Activated T-helper 9 cell treated with anti-CD3 and anti-CD28 coated beads, Interleukin-2, amount 50 U/mL, for 16 hours (primary cell): ENCODE data around the gene RCOR1.
"Not testable (repeated sequence)": the region's sequence is repeated elsewhere in the genome, so short reads cannot be mapped to it uniquely, and the experiment has no call there.

Experiments
- DNase-seq: peaks from one replicate; pipeline ENCODE4 v3.0.0-alpha.2; 2020; ENCODE audit warnings: low read depth

Gene RCOR1

DNA sequence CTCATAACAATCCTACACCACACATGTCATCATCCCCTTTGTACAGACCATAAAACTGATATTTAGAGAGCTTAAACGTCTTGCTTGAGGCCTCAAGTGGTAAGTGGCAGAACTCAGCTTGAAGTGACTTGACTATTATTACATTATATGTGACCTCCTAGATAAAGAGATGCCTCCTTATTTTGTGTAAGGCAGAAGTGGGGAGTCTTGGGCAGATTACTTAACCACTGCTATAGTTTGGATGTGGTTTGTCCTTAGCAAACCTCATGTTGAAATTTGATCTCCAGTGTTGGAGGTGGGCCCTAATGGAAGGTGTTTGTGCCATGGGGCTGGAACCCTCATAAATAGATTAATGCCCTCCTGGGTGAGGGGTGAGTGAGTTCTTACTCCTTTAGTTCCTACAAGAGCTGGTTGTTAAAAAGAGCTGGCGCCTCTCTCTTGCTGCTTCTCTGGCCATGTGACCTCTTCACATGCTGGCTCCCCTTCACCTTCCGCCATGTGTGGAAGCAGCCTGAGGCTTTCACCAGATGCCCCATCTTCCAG lies 37.4 kb downstream of the RCOR1 start:
- no peak for DNase-seq

DNA sequence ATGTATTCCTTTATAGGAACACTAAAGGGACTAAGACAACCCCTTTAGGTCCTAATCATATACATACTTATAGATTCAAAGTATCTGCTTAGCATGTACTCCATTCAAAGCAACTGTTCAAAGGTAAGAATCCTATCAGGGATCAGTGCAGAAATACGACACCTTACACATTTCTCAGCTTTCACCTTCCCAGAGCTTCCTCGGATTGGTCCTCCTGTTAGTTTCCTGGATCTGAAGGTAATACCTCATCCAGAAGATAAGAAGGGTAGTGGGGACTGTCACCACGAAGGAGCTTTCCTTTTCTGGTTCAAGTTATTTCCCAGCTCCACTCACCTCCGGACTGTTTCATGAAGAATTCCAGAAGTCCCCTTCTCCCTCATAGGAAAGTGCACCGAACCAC lies 38.0 kb downstream of the RCOR1 start:
- DNase-seq: no peak

DNA sequence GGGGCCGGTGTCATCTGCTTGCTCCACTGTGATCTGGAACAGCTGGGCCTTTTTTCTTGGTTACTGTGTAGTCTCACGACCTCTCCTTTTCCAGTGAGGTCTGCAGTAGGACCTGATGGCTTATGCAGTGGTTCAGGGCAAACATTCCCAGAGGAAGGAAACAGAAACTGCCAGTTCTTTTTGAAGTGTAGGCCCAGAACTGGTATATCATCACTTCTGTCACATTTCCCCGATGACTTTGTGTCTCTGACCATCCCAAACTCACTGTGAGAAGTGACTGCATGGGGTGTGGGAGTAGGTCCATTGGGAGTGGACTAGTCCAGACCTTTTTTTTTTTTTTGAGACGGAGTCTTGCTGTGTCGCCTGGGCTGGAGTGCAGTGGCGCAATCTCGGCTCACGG lies 38.4 kb downstream of the RCOR1 start:
- no peak for DNase-seq

DNA sequence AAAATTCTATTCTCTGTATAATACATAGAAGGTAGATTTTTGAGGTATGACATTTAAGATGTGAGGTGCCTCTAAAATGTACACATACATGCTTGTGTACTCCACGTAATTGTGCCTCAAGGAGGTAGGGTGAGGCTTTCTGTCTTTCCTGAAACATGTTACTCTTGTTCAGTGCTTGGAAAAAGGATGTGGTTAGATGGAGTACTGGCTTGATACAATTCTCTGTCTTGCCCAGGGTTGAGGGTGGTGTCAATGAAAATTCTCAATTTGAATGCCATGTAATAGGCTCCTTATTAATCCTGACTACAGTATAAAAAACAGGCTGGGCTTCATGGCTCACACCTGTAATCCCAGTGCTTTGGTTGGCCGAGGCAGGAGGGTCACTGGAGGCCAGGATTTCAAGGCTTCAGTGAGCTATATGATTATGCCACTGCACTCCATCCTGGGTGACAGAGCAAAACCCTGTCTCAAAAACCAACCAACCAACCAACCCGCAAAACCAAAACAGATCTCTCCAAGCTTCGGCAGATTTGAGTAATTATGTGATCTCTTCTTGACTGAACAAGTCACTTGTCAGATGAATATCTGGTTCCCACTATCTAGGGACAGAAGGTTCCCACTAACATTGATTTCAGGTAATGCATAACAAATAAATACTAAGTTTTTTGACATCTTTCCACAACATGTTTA lies 41.6 kb downstream of the RCOR1 start:
- no peak for DNase-seq

- not testable (repeated sequence) for DNase-seq
These were observed 47.2 kb downstream of the RCOR1 start for GRCh38 chr14:102639611-102640010.

- no peak for DNase-seq
These were observed 52.1 kb downstream of the RCOR1 start for GRCh38 chr14:102644523-102644922.

DNA sequence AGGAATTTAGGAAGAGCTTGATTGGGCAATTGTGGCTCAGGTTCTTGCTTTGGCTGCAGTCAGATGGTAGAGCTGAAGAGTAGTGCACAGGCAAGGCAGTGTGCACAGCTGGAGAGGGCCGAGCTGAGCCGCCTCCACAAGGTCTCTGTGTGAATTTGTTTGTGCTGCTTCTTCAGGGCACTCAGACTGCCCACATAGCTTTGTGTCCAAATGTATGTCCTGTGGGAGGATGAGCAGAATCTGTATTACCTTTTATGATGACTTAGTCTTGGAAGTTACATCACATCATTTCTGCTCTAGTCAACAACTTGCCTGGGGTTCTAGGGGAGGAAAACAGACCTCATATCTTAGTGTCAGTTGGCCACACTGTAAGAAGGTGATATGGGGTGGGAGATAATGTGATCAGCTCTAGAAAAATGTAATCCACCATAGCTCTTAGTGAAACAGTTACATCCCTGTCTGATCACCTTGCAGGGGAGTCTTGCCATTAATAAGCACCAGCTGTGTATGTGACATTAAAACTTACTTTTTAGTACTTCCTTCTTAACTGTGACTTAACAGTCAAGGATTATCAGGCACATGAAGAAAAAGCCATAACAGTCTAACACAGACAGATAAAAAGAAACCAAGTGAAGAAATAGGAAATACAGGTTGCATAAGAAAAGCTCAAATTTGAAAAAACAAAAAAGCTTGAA lies 53.4 kb downstream of the RCOR1 start:
- no peak for DNase-seq

- DNase-seq: no peak
These were observed 54.2 kb downstream of the RCOR1 start for GRCh38 chr14:102646615-102647014.

DNA sequence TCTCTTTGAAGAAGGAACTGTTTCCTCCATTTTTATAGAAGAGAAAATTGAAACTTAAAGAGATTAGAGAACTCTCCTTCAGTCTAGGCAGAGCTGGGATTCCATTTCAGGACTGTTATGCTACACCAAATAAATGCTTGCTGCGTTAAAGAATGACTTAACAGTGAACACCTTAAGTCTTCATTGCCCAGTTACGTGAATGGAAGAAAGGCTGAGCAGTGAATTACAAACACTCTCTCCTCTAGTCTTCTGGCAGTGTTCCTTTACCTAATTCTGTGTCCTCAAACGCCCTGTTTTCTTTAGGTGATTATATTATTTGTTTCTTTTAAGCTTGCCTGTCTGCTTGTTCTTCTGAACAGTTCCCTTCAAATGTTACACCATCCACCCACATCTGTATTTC lies 59.7 kb downstream of the RCOR1 start:
- no peak for DNase-seq

DNA sequence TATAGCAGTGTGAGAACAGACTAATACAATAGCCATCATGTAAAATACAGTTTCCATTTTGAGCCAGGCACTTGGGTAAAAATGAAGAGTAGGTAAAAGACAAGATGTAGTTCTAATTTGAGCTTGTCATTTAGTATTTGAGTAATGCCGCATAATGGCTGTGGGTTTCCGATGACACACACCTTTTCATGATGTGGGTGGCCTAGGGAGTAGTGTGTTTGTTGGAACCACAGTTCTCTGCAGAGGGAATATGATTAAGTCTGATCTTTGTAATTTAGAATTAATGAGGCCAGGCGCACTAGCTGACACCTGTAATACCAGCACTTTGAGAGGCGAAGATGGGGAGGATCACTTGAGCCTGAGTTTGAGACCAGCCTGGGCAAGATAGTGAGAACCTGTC lies 61.8 kb downstream of the RCOR1 start:
- DNase-seq: peak; percentile 4

GRCh38 chr14:102655137-102655536 lies 62.7 kb downstream of the RCOR1 start:
- DNase-seq: no peak

DNA sequence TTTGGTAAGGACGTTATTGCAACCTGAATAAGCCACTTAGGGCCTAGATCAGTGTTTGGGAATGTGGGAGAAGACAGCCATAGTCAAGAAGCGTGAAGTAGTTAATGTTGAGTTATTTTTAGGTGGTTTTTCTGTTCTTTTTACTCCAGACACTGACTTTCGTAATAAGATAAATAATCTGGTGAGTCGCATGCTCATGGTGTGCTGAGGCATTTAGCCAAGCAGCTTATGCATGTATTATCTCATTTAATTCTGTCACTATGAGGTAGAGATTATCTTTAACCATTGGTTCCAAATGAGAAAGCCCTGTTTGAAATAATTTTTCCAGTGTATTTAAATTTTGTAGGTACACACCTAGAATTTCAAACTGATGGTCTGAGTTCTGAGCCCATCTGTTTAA lies 67.3 kb downstream of the RCOR1 start:
- DNase-seq: no peak

GRCh38 chr14:102661614-102662013 lies 69.2 kb downstream of the RCOR1 start:
- DNase-seq: no peak

- DNase-seq: no peak
These were observed 70.4 kb downstream of the RCOR1 start for GRCh38 chr14:102662636-102663430.

GRCh38 chr14:102663440-102663839 lies 71.0 kb downstream of the RCOR1 start:
- no peak for DNase-seq

DNA sequence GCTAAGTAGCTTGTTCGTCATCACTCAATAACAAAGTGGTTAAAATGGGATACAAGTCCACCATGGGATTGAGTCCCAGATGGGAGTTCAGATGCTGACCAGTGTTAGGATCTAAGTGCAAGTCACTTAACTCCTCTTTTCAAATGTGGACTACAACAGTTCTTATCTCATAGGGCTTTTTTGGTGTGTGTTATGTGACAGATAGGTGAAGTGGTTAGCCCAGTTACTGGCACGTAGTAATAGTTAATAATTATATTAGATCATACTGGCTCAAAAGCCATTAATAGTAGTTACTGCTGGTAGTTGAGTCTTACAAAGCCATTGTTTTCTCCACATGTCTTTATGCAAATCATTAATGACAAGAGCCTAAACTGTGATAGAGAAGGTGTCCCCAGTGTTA lies 73.2 kb downstream of the RCOR1 start:
- DNase-seq: no peak

DNA sequence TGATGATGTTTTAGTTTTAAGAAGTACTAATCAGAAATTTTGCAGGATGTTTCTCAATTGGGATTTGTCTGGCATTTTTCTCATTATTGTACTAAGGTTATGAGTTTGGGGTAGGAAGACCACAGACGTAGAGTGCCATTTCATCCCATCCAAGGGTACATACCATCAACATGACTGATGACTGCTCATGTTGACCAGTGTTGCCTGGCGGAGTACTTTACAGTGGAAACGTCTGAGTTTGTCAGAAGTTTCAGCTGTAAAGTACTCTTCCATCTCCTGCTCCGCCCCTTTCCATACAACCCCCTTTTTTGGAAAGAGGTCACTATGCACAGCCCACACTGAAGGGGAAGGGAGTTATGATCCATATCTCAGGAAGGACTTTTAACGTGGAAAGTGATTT lies 74.2 kb downstream of the RCOR1 start:
- no peak for DNase-seq

- DNase-seq: no peak
These were observed 75.3 kb downstream of the RCOR1 start for GRCh38 chr14:102667703-102668102.

DNA sequence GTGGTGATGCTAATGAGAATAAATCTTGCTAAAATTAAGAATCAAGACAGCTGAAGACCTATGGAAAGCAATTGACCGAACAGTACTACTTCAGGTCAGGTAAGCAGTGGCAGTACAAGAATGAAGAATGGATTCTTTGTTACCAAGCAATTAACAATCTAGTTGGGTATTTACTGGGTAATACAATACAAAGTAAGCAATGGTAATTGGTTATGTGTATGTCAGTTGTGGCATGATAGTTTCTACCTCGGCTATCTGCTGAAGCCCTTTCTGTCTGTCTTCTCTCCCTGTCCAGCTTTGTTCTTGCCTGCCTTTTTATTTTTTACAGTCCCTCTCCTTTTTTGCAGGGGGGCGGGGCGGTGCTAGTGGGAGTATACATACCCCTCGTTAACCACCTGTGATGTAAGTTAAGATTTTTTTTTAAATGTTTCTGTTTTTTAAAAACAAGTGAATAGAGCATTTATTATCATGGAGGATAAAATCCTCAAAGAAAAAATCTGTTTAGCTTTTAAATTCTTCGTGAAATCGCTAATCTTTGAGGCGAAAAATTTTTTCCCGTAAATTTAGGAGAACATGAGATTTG lies 75.9 kb downstream of the RCOR1 start:
- no peak for DNase-seq

- DNase-seq: no peak
These were observed 79.0 kb downstream of the RCOR1 start for GRCh38 chr14:102671410-102671809.

GRCh38 chr14:102672410-102672960 lies 80.0 kb downstream of the RCOR1 start:
- no peak for DNase-seq

- DNase-seq: no peak
These were observed 82.9 kb downstream of the RCOR1 start for GRCh38 chr14:102675396-102675795.
